HL-60 (cell line): ENCODE data around the gene TBC1D22A.

ENCODE experiments used
- GABPA ChIP-seq: IDR thresholded peaks from 2 replicates; pipeline ENCODE4 v1.6.1; 2012; ENCODE audit warnings: low read depth
- POLR2AphosphoS5 ChIP-seq: IDR thresholded peaks from 2 replicates; pipeline ENCODE4 v1.6.1; 2012; ENCODE audit warnings: low read depth
- REST ChIP-seq: IDR thresholded peaks from 2 replicates; pipeline ENCODE4 v1.6.1; 2012; ENCODE audit warnings: low read depth; ENCODE audit not compliant: insufficient replicate concordance
- TF ChIP-seq, protein P1 (sequence below): IDR thresholded peaks from one replicate; pipeline ENCODE4 v1.5.1; 2011; ENCODE audit warnings: low read length, control low read depth, inconsistent platforms; ENCODE audit not compliant: insufficient read depth

- no peak for TF ChIP-seq REST
- TF ChIP-seq, protein P1, sequence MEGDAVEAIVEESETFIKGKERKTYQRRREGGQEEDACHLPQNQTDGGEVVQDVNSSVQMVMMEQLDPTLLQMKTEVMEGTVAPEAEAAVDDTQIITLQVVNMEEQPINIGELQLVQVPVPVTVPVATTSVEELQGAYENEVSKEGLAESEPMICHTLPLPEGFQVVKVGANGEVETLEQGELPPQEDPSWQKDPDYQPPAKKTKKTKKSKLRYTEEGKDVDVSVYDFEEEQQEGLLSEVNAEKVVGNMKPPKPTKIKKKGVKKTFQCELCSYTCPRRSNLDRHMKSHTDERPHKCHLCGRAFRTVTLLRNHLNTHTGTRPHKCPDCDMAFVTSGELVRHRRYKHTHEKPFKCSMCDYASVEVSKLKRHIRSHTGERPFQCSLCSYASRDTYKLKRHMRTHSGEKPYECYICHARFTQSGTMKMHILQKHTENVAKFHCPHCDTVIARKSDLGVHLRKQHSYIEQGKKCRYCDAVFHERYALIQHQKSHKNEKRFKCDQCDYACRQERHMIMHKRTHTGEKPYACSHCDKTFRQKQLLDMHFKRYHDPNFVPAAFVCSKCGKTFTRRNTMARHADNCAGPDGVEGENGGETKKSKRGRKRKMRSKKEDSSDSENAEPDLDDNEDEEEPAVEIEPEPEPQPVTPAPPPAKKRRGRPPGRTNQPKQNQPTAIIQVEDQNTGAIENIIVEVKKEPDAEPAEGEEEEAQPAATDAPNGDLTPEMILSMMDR: no peak
- no peak for TF ChIP-seq POLR2AphosphoS5
- TF ChIP-seq GABPA: no peak
These were observed 33.6 kb downstream of the TBC1D22A start for GRCh38 chr22:46795845-46796565.
